ENCODE measurements around the gene DNAJC8. TPM values are rescaled to one million over a fixed set of nuclear protein-coding genes. Genes with fewer than 3 reads are reported as not detected.
A peak's percentile ranks its signal among the peaks of the same experiment; 100 is the strongest.

The DNAJC8 gene
- total RNA-seq, 6 experiments from 2014 or later, result 101 to 112 (median 105) TPM

GRCh38 chr1:28176492-28177470, 56.0 kb downstream of the DNAJC8 start, which contains the start of gene PTAFR:
PTAFR (minus strand) TSS chr1:28176690; CDS start chr1:28151021, 25,669 bp downstream.
- no peak for TF ChIP-seq CTCF (IDR thresholded peaks at IDR 0.05)
- Mint-ChIP-seq H3K4me1 (ENCODE audit: low read depth) (peaks cover 13% of the 10 kb centered on the region; the same call in 1 of the 2 replicates), H3K36me3 (ENCODE audit: low read depth) (no peaks in the 10 kb centered on the region), H3K27ac (no peak within 1 kb of the TSS), H3K27me3 (ENCODE audit: insufficient read depth) (peaks cover 3% of the 10 kb centered on the region), H3K4me3 (no peak within 1 kb of the TSS), H3K9me3 (no peaks in the 10 kb centered on the region)
- DNase-seq, result no peak

GRCh38 chr1:28175955-28176485, 56.8 kb downstream of the DNAJC8 start:
- DNase-seq, result no peak
- TF ChIP-seq CTCF (IDR thresholded peaks at IDR 0.05), result no peak
- H3K27ac Mint-ChIP-seq, result no peak overlapping the region
- no peak overlapping the region for H3K4me3 Mint-ChIP-seq
- H3K36me3 Mint-ChIP-seq (ENCODE audit: low read depth), result no peaks in the 10 kb centered on the region
- H3K4me1 Mint-ChIP-seq (ENCODE audit: low read depth), result peaks cover 13% of the 10 kb centered on the region; the same call in 1 of the 2 replicates
- H3K9me3 Mint-ChIP-seq, result no peaks in the 10 kb centered on the region
- H3K27me3 Mint-ChIP-seq (ENCODE audit: insufficient read depth), result peaks cover 3% of the 10 kb centered on the region

GRCh38 chr1:28173980-28174297, 58.9 kb downstream of the DNAJC8 start:
- Mint-ChIP-seq H3K9me3 (no peaks in the 10 kb centered on the region), H3K27ac (no peak overlapping the region), H3K4me1 (ENCODE audit: low read depth) (peaks cover 13% of the 10 kb centered on the region; the same call in 1 of the 2 replicates), H3K36me3 (ENCODE audit: low read depth) (no peaks in the 10 kb centered on the region), H3K4me3 (no peak overlapping the region), H3K27me3 (ENCODE audit: insufficient read depth) (peaks cover 3% of the 10 kb centered on the region)
- no peak for DNase-seq
- no peak for TF ChIP-seq CTCF (IDR thresholded peaks at IDR 0.05)

- no peaks in the 10 kb centered on the region for H3K36me3 Mint-ChIP-seq (ENCODE audit: low read depth)
- H3K27me3 Mint-ChIP-seq (ENCODE audit: insufficient read depth), result peaks cover 3% of the 10 kb centered on the region
- H3K4me3 Mint-ChIP-seq, result no peak overlapping the region
- no peak for DNase-seq
- H3K9me3 Mint-ChIP-seq, result no peaks in the 10 kb centered on the region
- H3K27ac Mint-ChIP-seq, result no peak overlapping the region
- TF ChIP-seq CTCF (IDR thresholded peaks at IDR 0.05), result no peak
- H3K4me1 Mint-ChIP-seq (ENCODE audit: low read depth), result peaks cover 13% of the 10 kb centered on the region; the same call in 1 of the 2 replicates
These were observed 59.5 kb downstream of the DNAJC8 start for GRCh38 chr1:28173151-28173979.

- H3K4me1 Mint-ChIP-seq (ENCODE audit: low read depth), result peaks cover 13% of the 10 kb centered on the region; the same call in 1 of the 2 replicates
- peaks cover 3% of the 10 kb centered on the region for H3K27me3 Mint-ChIP-seq (ENCODE audit: insufficient read depth)
- TF ChIP-seq CTCF (IDR thresholded peaks at IDR 0.05), result no peak
- H3K9me3 Mint-ChIP-seq, result no peaks in the 10 kb centered on the region
- no peak overlapping the region for H3K4me3 Mint-ChIP-seq
- DNase-seq, result no peak
- H3K36me3 Mint-ChIP-seq (ENCODE audit: low read depth), result no peaks in the 10 kb centered on the region
- peak overlapping the region; percentile 3; the same call in 1 of the 2 replicates for H3K27ac Mint-ChIP-seq
These were observed 60.1 kb downstream of the DNAJC8 start for GRCh38 chr1:28172713-28173150.
